Measurements from ENCODE around the gene RNF40.

Gene RNF40

GRCh38 chr16:30764816-30765465 is 2.8 kb downstream of the RNF40 start:
- no peak for DNase-seq

GRCh38 chr16:30766206-30766932 is 4.2 kb downstream of the RNF40 start:
- no peak for DNase-seq

DNA sequence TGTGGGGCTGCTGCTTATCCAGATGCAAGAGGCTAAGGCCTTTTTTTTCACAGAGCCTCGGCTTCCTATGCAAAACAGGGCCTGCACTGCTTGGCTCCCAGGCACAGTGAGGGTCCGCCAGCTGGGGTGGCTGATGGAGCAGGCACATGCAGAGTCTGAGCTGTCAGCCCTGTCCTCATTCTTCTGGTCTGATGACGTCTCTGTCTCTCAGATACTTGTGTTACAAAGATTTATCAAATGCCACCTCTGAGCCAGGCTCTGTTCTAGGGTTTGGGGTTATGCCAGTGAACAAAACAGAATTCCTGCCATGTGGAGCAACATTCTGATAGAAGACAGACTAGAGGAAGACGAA is 4.8 kb downstream of the RNF40 start:
- DNase-seq, result no peak

DNA sequence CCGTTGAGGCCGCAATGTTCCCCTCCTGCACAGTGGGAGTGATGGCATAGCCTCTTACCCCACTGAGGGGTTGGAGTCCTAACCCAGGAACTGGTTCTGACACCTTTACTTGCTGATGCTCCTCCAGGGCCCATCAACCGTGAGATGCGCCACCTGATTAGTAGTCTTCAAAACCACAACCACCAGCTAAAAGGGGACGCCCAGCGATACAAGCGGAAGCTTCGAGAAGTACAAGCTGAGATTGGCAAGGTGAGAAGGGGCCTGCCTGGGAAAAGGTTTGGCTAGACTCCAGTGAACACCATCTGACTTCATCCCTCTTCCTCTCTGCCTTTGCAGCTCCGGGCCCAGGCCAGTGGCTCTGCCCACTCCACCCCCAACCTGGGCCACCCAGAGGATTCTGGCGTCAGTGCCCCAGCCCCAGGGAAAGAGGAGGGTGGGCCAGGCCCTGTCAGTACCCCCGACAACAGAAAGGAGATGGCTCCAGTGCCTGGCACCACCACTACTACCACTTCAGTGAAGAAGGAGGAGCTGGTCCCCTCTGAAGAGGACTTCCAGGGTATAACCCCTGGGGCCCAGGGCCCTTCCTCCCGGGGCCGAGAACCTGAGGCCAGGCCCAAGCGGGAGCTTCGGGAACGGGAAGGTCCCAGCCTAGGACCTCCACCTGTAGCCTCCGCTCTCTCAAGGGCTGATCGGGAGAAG is 5.8 kb downstream of the RNF40 start:
- DNase-seq, result no peak

DNA sequence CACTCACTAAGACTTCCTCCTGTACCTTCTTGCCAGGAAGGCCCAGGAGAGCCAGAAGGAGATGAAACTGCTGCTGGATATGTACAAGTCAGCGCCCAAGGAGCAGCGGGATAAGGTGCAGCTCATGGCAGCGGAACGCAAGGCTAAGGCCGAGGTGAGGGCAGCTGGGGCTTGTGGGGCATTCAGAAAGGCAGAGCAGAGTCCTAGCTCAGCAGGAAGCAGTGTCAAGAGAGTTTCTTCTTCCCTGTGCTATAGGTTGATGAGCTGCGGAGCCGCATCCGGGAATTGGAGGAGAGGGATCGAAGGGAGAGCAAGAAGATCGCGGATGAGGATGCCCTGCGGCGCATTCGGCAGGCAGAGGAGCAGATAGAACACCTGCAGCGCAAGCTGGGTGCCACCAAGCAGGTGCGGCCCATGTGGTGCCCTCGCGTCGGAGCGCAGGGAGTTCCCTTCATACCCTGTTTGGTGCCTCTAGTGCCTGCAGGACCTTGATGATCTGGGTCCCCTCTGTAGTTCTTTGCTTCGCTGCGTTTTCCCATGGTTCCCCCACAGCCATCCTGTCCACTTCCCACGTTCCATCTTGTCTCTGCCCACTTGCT is 6.6 kb downstream of the RNF40 start:
- no peak for DNase-seq

GRCh38 chr16:30769379-30770089 is 7.4 kb downstream of the RNF40 start:
- DNase-seq, result no peak

DNA sequence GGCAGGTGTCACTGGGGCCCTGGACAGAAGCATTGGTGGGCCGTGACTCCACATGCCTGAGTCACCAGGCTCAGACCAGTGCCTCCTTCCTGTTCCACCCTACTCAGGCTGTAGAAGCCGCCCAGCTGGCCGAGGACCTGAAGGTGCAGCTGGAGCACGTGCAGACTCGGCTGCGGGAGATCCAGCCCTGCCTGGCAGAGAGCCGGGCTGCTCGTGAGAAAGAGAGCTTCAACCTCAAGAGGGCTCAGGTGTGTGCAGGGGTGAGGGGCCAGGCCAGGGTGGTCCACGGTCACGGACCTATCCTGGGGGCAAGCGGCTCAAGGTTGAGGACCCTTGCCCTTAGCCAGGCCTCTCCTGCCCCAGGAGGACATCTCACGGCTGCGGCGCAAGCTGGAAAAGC is 9.6 kb downstream of the RNF40 start:
- DNase-seq, result no peak

DNA sequence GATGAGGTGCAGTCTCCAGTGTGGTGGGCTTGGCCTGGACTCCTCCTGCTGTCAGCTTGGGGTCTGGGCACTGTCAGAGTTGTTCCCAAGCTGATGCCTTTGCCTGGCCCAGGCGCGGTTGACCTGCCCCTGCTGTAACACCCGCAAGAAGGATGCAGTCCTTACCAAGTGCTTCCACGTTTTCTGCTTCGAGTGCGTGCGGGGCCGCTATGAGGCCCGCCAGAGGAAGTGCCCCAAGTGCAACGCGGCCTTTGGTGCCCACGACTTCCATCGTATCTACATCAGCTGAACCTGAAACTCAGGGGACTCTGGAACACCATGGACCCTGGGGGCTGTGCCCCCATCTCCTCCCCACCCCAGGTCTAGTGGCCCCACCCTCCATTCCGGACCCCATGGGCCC is 11.7 kb downstream of the RNF40 start:
- DNase-seq, result no peak

DNA sequence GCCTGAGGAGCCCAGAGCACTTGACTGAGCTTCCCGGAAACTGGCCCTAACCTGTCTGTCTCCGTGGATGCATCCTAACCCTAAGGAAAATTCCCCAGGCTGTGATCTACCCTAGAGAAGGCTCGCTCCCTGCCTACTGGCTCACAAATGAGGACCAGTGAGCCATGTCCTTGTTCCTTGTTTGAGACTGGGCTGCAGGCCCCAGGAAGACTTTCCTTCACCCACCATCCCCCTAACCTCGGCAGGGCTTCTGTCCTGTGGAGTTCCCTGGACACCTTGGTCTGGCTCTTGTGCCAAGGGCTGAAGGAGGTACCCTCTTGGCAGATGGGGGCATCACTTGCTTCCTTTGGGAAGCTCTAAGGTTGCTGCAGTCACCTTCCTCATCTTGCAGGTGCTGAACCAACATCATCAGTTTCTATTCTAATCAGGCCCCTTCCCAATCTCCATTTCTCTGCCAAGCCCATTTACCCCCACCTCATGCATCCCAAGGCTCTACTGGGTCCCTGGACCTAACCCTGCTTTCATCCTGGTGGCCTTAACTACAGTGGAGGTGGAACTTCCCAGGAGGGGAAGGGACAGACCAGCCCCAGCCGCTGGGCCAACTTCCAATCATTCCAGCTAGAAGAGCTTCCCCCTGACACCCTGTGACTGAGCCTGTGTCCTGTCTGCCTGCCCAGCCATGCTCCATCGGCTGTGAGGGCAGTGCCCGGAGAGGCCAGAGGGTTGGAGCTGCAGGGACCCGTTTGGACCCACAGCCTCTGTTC is 12.4 kb downstream of the RNF40 start:
- DNase-seq, result no peak

GRCh38 chr16:30775131-30775391 is 12.9 kb downstream of the RNF40 start:
- no peak for DNase-seq

GRCh38 chr16:30775392-30776188 is 13.5 kb downstream of the RNF40 start:
- peak; percentile 51 to 55 for DNase-seq

DNA sequence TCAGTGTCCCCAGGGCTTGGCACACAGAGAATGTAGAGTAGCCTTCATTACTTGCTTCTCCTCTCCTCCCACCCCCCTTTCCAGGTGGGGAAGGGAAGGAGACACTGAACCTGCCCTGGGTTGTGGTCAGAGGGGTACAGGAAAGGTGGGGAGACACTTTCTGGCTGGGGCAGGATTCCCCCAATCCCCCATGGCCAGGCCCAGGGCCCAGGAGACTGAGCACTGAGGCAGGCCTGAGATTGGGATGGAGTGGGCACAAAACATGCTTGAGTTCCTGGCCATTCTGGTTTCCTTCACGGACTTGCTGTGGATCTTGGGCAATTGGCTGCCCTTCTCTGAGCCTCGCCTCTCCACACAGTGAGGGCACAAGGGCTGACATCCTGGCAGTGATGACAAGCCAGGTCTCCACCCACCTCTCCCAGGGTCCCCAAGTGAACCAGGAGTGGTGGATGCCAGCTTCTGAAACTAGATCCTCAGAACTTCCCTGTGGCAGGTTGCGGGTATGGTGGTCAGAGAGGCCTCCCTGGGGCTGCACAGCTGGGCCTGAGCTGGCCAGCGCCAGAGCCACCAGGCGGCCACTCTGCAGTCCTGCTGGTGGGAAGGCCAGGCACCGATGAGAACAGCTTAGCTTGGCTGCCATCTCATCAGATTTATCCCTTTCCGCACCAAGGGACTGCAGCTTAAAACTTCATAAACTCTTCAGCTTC is 15.6 kb downstream of the RNF40 start:
- DNase-seq, result no peak

GRCh38 chr16:30778549-30779244 is 16.6 kb downstream of the RNF40 start:
- no peak for DNase-seq

GRCh38 chr16:30779596-30779995 is 17.5 kb downstream of the RNF40 start:
- no peak for DNase-seq

- DNase-seq, result no peak
Observed at GRCh38 chr16:30780021-30780420, 17.9 kb downstream of the RNF40 start.

- no peak for DNase-seq
Observed at GRCh38 chr16:30780549-30780948, 18.4 kb downstream of the RNF40 start.

DNA sequence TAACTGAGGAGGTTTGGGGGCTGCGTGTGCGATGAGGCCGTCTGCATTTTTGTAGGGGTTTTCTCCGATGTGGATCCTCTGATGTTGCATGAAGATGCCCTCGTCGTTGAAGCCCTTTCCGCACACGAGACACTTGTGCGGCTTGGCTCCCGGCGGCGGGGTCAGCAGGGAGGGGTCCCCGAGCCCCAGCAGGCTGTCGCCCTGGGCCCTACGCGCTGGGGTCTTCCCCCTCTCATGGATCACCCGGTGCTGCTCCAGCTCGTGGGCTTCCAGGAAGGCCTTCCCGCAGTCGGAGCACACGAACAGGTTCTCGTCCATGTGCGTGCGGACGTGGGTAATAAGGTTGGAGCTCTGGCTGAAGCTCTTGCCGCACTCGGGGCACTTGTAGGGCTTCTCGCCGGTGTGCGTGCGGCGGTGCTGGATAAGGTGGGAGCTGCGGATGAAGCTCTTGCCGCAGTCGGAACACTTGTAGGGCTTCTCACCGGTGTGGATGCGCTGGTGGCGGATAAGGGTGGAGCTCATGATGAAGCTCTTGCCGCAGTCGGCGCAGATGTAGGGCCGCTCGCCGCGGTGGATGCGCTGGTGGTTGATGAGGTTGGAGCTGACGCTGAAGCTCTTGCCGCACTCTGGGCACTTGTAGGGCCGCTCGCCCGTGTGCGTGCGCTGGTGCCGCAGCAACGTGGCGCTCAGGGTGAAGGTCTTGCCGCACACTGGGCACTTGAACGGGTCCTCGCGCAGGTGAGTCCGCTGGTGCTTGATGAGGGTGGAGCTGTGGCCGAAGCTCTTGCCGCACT is 20.6 kb downstream of the RNF40 start:
- DNase-seq, result no peak

DNA sequence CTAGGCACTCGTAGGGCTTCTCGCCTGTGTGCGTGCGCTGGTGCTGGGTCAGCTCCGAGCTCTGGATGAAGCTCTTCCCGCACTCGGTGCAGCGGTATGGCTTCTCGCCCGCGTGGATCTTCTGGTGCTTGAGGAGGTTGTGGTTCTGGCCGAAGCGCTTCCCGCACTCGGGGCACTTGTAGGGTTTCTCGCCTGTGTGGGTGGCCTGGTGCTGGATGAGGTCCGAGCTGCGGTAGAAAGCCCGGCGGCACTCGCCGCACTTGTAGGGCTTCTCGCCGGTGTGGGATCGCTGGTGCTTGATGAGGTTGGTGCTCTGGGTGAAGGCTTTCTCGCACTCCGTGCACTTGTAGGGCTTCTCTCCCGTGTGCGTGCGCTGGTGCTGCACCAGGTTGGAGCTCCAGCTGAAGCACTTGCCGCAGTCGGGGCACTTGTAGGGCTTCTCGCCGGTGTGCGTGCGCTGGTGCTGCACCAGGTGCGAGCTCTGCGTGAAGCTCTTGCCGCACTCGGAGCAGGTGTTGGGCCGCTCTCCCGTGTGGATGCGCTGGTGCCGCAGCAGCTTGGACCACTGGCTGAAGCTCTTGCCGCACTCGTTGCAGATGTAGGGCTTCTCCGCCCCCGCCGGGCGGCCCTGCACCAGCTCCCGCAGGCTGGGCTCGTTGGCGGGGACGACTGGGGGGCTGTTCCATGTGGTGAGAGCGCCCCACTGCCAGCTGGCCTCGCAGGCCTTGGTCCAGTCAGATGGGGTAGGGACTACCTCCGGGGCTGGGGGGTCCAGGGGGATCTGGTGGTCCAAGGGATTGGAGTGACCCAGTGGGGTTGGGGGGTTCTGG is 21.4 kb downstream of the RNF40 start:
- DNase-seq, result no peak

DNA sequence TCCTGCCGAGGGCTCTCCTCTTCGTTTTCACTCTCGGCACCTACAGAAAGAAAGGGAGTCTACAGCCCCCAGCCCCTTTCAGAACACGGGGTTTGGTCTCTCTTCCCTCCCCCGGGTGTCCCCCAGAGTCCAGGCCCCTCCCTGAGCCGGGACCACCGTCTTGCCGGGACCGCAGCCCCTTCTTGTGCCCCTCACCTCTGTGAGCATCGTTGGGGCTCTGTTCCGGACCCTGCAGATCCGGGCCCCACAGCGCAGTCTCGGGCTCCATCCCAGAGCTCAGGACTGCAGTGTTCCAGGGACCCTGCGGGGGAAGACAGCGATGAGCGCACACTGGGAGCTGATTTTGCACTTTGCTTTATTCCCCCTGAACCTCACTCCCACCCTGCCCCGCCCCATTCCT is 22.1 kb downstream of the RNF40 start:
- no peak for DNase-seq
